ENCODE measurements around the gene DGKI.
"Not testable (repeated sequence)": the region's sequence is repeated elsewhere in the genome, so short reads cannot be mapped to it uniquely, and the experiment has no call there.

Gene DGKI

GRCh38 chr7:137732168-137732567 lies 114.6 kb downstream of the DGKI start:
- DNase-seq: no peak

- no peak for DNase-seq
These were observed 115.3 kb downstream of the DGKI start for GRCh38 chr7:137731436-137731835.

GRCh38 chr7:137728426-137728825 lies 118.3 kb downstream of the DGKI start:
- DNase-seq: no peak

GRCh38 chr7:137727413-137727812 lies 119.4 kb downstream of the DGKI start:
- no peak for DNase-seq

GRCh38 chr7:137718355-137718754 lies 128.4 kb downstream of the DGKI start:
- DNase-seq: no peak

- DNase-seq: no peak
These were observed 128.9 kb downstream of the DGKI start for GRCh38 chr7:137717811-137718271.

- no peak for DNase-seq
These were observed 129.7 kb downstream of the DGKI start for GRCh38 chr7:137717045-137717444.

- no peak for DNase-seq
These were observed 130.7 kb downstream of the DGKI start for GRCh38 chr7:137716061-137716460.

GRCh38 chr7:137715533-137715932 lies 131.2 kb downstream of the DGKI start:
- DNase-seq: no peak

- no peak for DNase-seq
These were observed 131.7 kb downstream of the DGKI start for GRCh38 chr7:137715121-137715520.

GRCh38 chr7:137706330-137706729 lies 140.4 kb downstream of the DGKI start:
- not testable (repeated sequence) for DNase-seq

- no peak for DNase-seq
These were observed 142.1 kb downstream of the DGKI start for GRCh38 chr7:137704723-137705122.

GRCh38 chr7:137703291-137704010 lies 143.3 kb downstream of the DGKI start:
- DNase-seq: no peak

GRCh38 chr7:137696988-137697387 lies 149.8 kb downstream of the DGKI start:
- no peak for DNase-seq

GRCh38 chr7:137696376-137696775 lies 150.4 kb downstream of the DGKI start:
- no peak for DNase-seq

GRCh38 chr7:137695942-137696341 lies 150.8 kb downstream of the DGKI start:
- no peak for DNase-seq

- no peak for DNase-seq
These were observed 151.3 kb downstream of the DGKI start for GRCh38 chr7:137695494-137695893.

- no peak for DNase-seq
These were observed 152.4 kb downstream of the DGKI start for GRCh38 chr7:137694405-137694804.

GRCh38 chr7:137692399-137692798 lies 154.4 kb downstream of the DGKI start:
- DNase-seq: no peak

GRCh38 chr7:137691566-137691965 lies 155.2 kb downstream of the DGKI start:
- no peak for DNase-seq

GRCh38 chr7:137690635-137691034 lies 156.1 kb downstream of the DGKI start:
- DNase-seq: no peak

- no peak for DNase-seq
These were observed 157.0 kb downstream of the DGKI start for GRCh38 chr7:137689761-137690160.

- DNase-seq: no peak
These were observed 159.1 kb downstream of the DGKI start for GRCh38 chr7:137687556-137688265.

- no peak for DNase-seq
These were observed 161.2 kb downstream of the DGKI start for GRCh38 chr7:137685433-137686164.
